Trophoblast cell (in vitro differentiated cells and primary cell): Measurements from ENCODE around the gene P2RY6.

ENCODE experiments used
- DNase-seq, 2 donors: peaks; one replicate each; pipeline ENCODE4 v3.0.0-alpha.2; 2016
- H2AFZ ChIP-seq: 2 replicates; pipeline ENCODE4 v1.6.1; 2013; ENCODE audit warnings: low read length, moderate library complexity, mild to moderate bottlenecking; ENCODE audit not compliant: insufficient read depth, poor library complexity
- H2AK5ac ChIP-seq: 2 replicates; pipeline ENCODE4 v1.6.1; 2013; ENCODE audit warnings: mild to moderate bottlenecking, low read length
- H2BK120ac ChIP-seq: 2 replicates; pipeline ENCODE4 v1.6.1; 2013; ENCODE audit warnings: low read length, mild to moderate bottlenecking, moderate library complexity; ENCODE audit not compliant: insufficient read depth, poor library complexity
- H2BK12ac ChIP-seq: 2 replicates; pipeline ENCODE4 v1.6.1; 2013; ENCODE audit warnings: mild to moderate bottlenecking, low read length, moderate library complexity
- H2BK5ac ChIP-seq: 2 replicates; pipeline ENCODE4 v1.6.1; 2013; ENCODE audit warnings: low read length, low read depth, moderate library complexity, mild to moderate bottlenecking; ENCODE audit not compliant: poor library complexity
- H3K14ac ChIP-seq: 2 replicates; pipeline ENCODE4 v1.6.1; 2013; ENCODE audit warnings: mild to moderate bottlenecking, low read length
- H3K18ac ChIP-seq: 2 replicates; pipeline ENCODE4 v1.6.1; 2013; ENCODE audit warnings: mild to moderate bottlenecking, low read length
- H3K23ac ChIP-seq: 2 replicates; pipeline ENCODE4 v1.6.1; 2013; ENCODE audit warnings: low read length
- H3K27ac ChIP-seq: 2 replicates; pipeline ENCODE4 v1.5.1; 2013; ENCODE audit warnings: low read depth, mild to moderate bottlenecking, inconsistent platforms, low read length, moderate library complexity
- H3K27me3 ChIP-seq: 2 replicates; pipeline ENCODE4 v1.6.1; 2013; ENCODE audit warnings: inconsistent platforms, mild to moderate bottlenecking, low read length, moderate library complexity; ENCODE audit not compliant: insufficient read depth
- H3K36me3 ChIP-seq, 2 experiments: 1 replicate in 1 of 2; 2 replicates in 1 of 2; pipeline ENCODE4 v1.6.1; 2013; ENCODE audit warnings: low read length in 2 of 2, mild to moderate bottlenecking in 2 of 2, moderate library complexity in 1 of 2; ENCODE audit not compliant: insufficient read depth in 2 of 2, control insufficient read depth in 1 of 2
- H3K4ac ChIP-seq: 2 replicates; pipeline ENCODE4 v1.6.1; 2013; ENCODE audit warnings: low read depth, mild to moderate bottlenecking, low read length, moderate library complexity
- H3K4me1 ChIP-seq, 2 experiments: 1 replicate in 1 of 2; 2 replicates in 1 of 2; pipeline ENCODE4 v1.6.1; 2013; ENCODE audit warnings: low read length in 2 of 2, mild to moderate bottlenecking in 2 of 2, moderate library complexity in 1 of 2; ENCODE audit not compliant: insufficient read depth in 2 of 2, control insufficient read depth in 1 of 2
- H3K4me2 ChIP-seq: 2 replicates; pipeline ENCODE4 v1.6.1; 2013; ENCODE audit warnings: inconsistent platforms, mild to moderate bottlenecking, low read length, moderate library complexity
- H3K4me3 ChIP-seq: 2 replicates; pipeline ENCODE4 v1.5.1; 2013; ENCODE audit warnings: mild to moderate bottlenecking, low read depth, low read length, inconsistent platforms
- H3K79me1 ChIP-seq: one replicate; pipeline ENCODE4 v1.6.1; 2013; ENCODE audit warnings: low read length
- H3K79me2 ChIP-seq: 2 replicates; pipeline ENCODE4 v1.6.1; 2013; ENCODE audit warnings: low read length, mild to moderate bottlenecking; ENCODE audit not compliant: control insufficient read depth, insufficient read depth, poor library complexity
- H3K9ac ChIP-seq: 2 replicates; pipeline ENCODE4 v1.6.1; 2013; ENCODE audit warnings: mild to moderate bottlenecking, low read length
- H3K9me3 ChIP-seq: 2 replicates; pipeline ENCODE4 v1.6.1; 2013; ENCODE audit warnings: low read depth, mild to moderate bottlenecking, control low read depth, inconsistent platforms, low read length; ENCODE audit not compliant: insufficient read depth
- H4K12ac ChIP-seq: 2 replicates; pipeline ENCODE4 v1.6.1; 2013; ENCODE audit warnings: low read depth, mild to moderate bottlenecking, low read length, moderate library complexity
- H4K8ac ChIP-seq: 2 replicates; pipeline ENCODE4 v1.6.1; 2013; ENCODE audit warnings: low read depth, mild to moderate bottlenecking, low read length, moderate library complexity
- H4K91ac ChIP-seq: one replicate; pipeline ENCODE4 v1.6.1; 2013; ENCODE audit warnings: low read depth, mild to moderate bottlenecking, low read length, moderate library complexity
- WGBS: extraction: QIAGEN DNeasy Blood & Tissue Kit; methylation state at CpG from one replicate; pipeline ENCODE4 v1.1.7; 2013; ENCODE audit warnings: missing lambda C conversion rate; ENCODE audit not compliant: insufficient read length, insufficient coverage; ENCODE audit errors: extremely low coverage; 5-methylcytosine and 5-hydroxymethylcytosine counted together

The P2RY6 gene

DNA sequence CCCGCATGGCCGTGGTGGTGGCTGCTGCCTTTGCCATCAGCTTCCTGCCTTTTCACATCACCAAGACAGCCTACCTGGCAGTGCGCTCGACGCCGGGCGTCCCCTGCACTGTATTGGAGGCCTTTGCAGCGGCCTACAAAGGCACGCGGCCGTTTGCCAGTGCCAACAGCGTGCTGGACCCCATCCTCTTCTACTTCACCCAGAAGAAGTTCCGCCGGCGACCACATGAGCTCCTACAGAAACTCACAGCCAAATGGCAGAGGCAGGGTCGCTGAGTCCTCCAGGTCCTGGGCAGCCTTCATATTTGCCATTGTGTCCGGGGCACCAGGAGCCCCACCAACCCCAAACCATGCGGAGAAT, 25.1 kb downstream of the P2RY6 start:
- H3K4me1 ChIP-seq: peaks cover 0 to 4% of the 10 kb centered on the region in 2 experiments
- no peak overlapping the region for H3K4me3 ChIP-seq
- H3K23ac ChIP-seq: no peak overlapping the region
- no CpG with 5 or more reads among the region's 18 CpGs for WGBS
- H4K8ac ChIP-seq: no peak overlapping the region
- H3K27me3 ChIP-seq: no peaks in the 10 kb centered on the region
- H3K9ac ChIP-seq: no peak overlapping the region
- no peak overlapping the region for H4K91ac ChIP-seq
- no peaks in the 10 kb centered on the region for H3K79me1 ChIP-seq
- no peak overlapping the region for H3K4ac ChIP-seq
- H2BK5ac ChIP-seq: no peak overlapping the region
- no peak overlapping the region for H2AK5ac ChIP-seq
- no peak overlapping the region for H3K27ac ChIP-seq
- H4K12ac ChIP-seq: no peak overlapping the region
- no peak overlapping the region for H2BK12ac ChIP-seq
- H3K14ac ChIP-seq: no peak overlapping the region
- no peak overlapping the region for H2BK120ac ChIP-seq
- H2AFZ ChIP-seq: no peak overlapping the region
- DNase-seq: no peak
- no peaks in the 10 kb centered on the region for H3K79me2 ChIP-seq
- peaks cover 31 to 33% of the 10 kb centered on the region in 2 experiments for H3K36me3 ChIP-seq
- H3K4me2 ChIP-seq: no peak overlapping the region
- H3K9me3 ChIP-seq: no peaks in the 10 kb centered on the region
- H3K18ac ChIP-seq: no peak overlapping the region

GRCh38 chr11:73297702-73298101, 25.6 kb downstream of the P2RY6 start:
- DNase-seq: no peak
- no peak overlapping the region for H3K9ac ChIP-seq
- no peaks in the 10 kb centered on the region for H3K79me1 ChIP-seq
- H3K4me1 ChIP-seq: peaks cover 0 to 4% of the 10 kb centered on the region in 2 experiments
- no peak overlapping the region for H3K18ac ChIP-seq
- no peak overlapping the region for H2BK120ac ChIP-seq
- H2BK12ac ChIP-seq: no peak overlapping the region
- no peaks in the 10 kb centered on the region for H3K79me2 ChIP-seq
- no peak overlapping the region for H3K4me3 ChIP-seq
- no peak overlapping the region for H3K14ac ChIP-seq
- H2AFZ ChIP-seq: no peak overlapping the region
- H4K12ac ChIP-seq: no peak overlapping the region
- no peaks in the 10 kb centered on the region for H3K9me3 ChIP-seq
- no CpG with 5 or more reads among the region's 3 CpGs for WGBS
- peaks cover 31 to 33% of the 10 kb centered on the region in 2 experiments for H3K36me3 ChIP-seq
- no peak overlapping the region for H2BK5ac ChIP-seq
- H3K27ac ChIP-seq: no peak overlapping the region
- no peak overlapping the region for H4K91ac ChIP-seq
- no peak overlapping the region for H2AK5ac ChIP-seq
- H4K8ac ChIP-seq: no peak overlapping the region
- no peak overlapping the region for H3K4me2 ChIP-seq
- no peaks in the 10 kb centered on the region for H3K27me3 ChIP-seq
- no peak overlapping the region for H3K4ac ChIP-seq
- H3K23ac ChIP-seq: no peak overlapping the region

GRCh38 chr11:73298233-73298632, 26.1 kb downstream of the P2RY6 start:
- Histone ChIP-seq H3K4me2 (no peak overlapping the region), H4K91ac (no peak overlapping the region), H3K36me3 (peaks cover 31 to 33% of the 10 kb centered on the region in 2 experiments), H4K12ac (no peak overlapping the region), H2BK5ac (no peak overlapping the region), H4K8ac (no peak overlapping the region), H3K9ac (no peak overlapping the region), H3K4ac (no peak overlapping the region), H2AFZ (no peak overlapping the region), H3K9me3 (no peaks in the 10 kb centered on the region), H3K27ac (no peak overlapping the region), H3K14ac (no peak overlapping the region), H2BK120ac (no peak overlapping the region), H2BK12ac (no peak overlapping the region), H2AK5ac (no peak overlapping the region), H3K4me1 (peaks cover 0 to 1% of the 10 kb centered on the region in 2 experiments), H3K4me3 (no peak overlapping the region), H3K79me1 (no peaks in the 10 kb centered on the region), H3K18ac (no peak overlapping the region), H3K23ac (no peak overlapping the region), H3K79me2 (no peaks in the 10 kb centered on the region), H3K27me3 (no peaks in the 10 kb centered on the region)
- DNase-seq: no peak
- WGBS: no CpG with 5 or more reads among the region's 5 CpGs

GRCh38 chr11:73299751-73300150, 27.6 kb downstream of the P2RY6 start:
- no peak overlapping the region for H2BK5ac ChIP-seq
- H4K8ac ChIP-seq: no peak overlapping the region
- H2BK120ac ChIP-seq: no peak overlapping the region
- no peak overlapping the region for H3K18ac ChIP-seq
- no peaks in the 10 kb centered on the region for H3K9me3 ChIP-seq
- no peak overlapping the region for H3K4me3 ChIP-seq
- no peak overlapping the region for H3K14ac ChIP-seq
- H3K4me2 ChIP-seq: no peak overlapping the region
- H3K27me3 ChIP-seq: no peaks in the 10 kb centered on the region
- WGBS: no CpG with 5 or more reads among the region's 10 CpGs
- H2AFZ ChIP-seq: no peak overlapping the region
- H4K12ac ChIP-seq: no peak overlapping the region
- no peak overlapping the region for H3K9ac ChIP-seq
- no peak overlapping the region for H4K91ac ChIP-seq
- H3K23ac ChIP-seq: no peak overlapping the region
- H2AK5ac ChIP-seq: no peak overlapping the region
- peaks cover 31 to 33% of the 10 kb centered on the region in 2 experiments for H3K36me3 ChIP-seq
- H2BK12ac ChIP-seq: no peak overlapping the region
- H3K4me1 ChIP-seq: no peaks in the 10 kb centered on the region
- no peak overlapping the region for H3K27ac ChIP-seq
- no peaks in the 10 kb centered on the region for H3K79me2 ChIP-seq
- H3K4ac ChIP-seq: no peak overlapping the region
- no peak for DNase-seq
- no peaks in the 10 kb centered on the region for H3K79me1 ChIP-seq
